HCT116 (cell line): ENCODE results near the gene NFATC1. TPM values are rescaled to one million over a fixed set of nuclear protein-coding genes. Genes with fewer than 3 reads are reported as not detected.

Experiments
- ATAC-seq: fragments of 200-7000 bp; cut with Tn5 transposase; 2 replicates; pipeline ENCODE4 v1.9.1; 2020; ENCODE audit warnings: mild to moderate bottlenecking, moderate library complexity
- BruUV-seq: library from RNA; stranded (reverse); fragments of 400-500 nt; replicated peaks from 2 replicates; lab custom pipeline; 2021; lab: Mats Ljungman, UMichigan
- CTCF ChIA-PET: fragments of 300-600 bp; sonication (Branson Sonifier 250); formaldehyde crosslinking; loops from one replicate; lab custom pipeline; 2021; ENCODE audit warnings: antibody characterized with exemption; lab: Charles Lee
- POLR2A ChIA-PET: fragments of 300-600, 350-600 bp; sonication (Branson Sonifier 250); formaldehyde crosslinking; loops from one replicate; lab custom pipeline; 2021; ENCODE audit warnings: antibody characterized with exemption; lab: Charles Lee
- RAD21 ChIA-PET, 2 experiments: fragments of 300-600 bp; sonication (Branson Sonifier 250); formaldehyde crosslinking; loops; one replicate each; lab custom pipeline; 2023; ENCODE audit warnings: low total read pairs in 2 of 2; ENCODE audit not compliant: uncharacterized antibody in 2 of 2, unreplicated experiment in 2 of 2, low non-redundant PET in 1 of 2; lab: Charles Lee
- DNase-seq: peaks from one replicate; pipeline ENCODE4 v3.0.0-alpha.2; 2010; ENCODE audit warnings: low read depth, low spot score
- H2AFZ ChIP-seq: fragments of 200-600 bp; shearing (Covaris generic), sonication (generic); 2 replicates; pipeline ENCODE4 v1.6.1; 2017; ENCODE audit warnings: low read depth, mixed run types, mixed read lengths, antibody characterized with exemption, low read length; ENCODE audit not compliant: poor library complexity, severe bottlenecking
- H3K27ac ChIP-seq: 2 replicates; pipeline ENCODE4 v1.5.1; 2012; ENCODE audit warnings: low read depth, low read length
- H3K27me3 ChIP-seq: fragments of 200-600 bp; sonication (generic); 2 replicates; pipeline ENCODE4 v1.6.1; 2016; ENCODE audit warnings: mixed run types, low read length, mixed read lengths; ENCODE audit not compliant: insufficient read depth
- H3K36me3 ChIP-seq, 2 experiments: fragments of 200-500 bp in 1 of 2; fragments of 200-600 bp in 1 of 2; sonication (Bioruptor generic) in 1 of 2; sonication (generic) in 1 of 2; 2 replicates each; pipeline versions ENCODE4 v1.5.1 to v1.6.1; 2014 to 2016; ENCODE audit warnings: low read length in 2 of 2, inconsistent platforms in 1 of 2, mixed read lengths in 1 of 2, mixed run types in 1 of 2; ENCODE audit not compliant: insufficient read depth in 2 of 2, control insufficient read depth in 1 of 2
- H3K4me1 ChIP-seq, 2 experiments: fragments of 200-600 bp in 1 of 2; sonication (generic) in 1 of 2; 2 replicates each; pipeline versions ENCODE4 v1.5.1 to v1.6.1; 2012 to 2017; ENCODE audit warnings: low read length in 2 of 2, inconsistent platforms in 1 of 2, mild to moderate bottlenecking in 1 of 2, mixed read lengths in 1 of 2, mixed run types in 1 of 2, moderate library complexity in 1 of 2; ENCODE audit not compliant: insufficient read depth in 2 of 2, control insufficient read depth in 1 of 2
- H3K4me2 ChIP-seq: fragments of 200-600 bp; sonication (generic); 2 replicates; pipeline ENCODE4 v1.6.1; 2017; ENCODE audit warnings: mixed run types, low read length, mixed read lengths
- H3K4me3 ChIP-seq, 2 experiments: fragments of 200-600 bp in 1 of 2; sonication (generic) in 1 of 2; replicated peaks in 1 of 2; 2 replicates each; pipeline ENCODE4 v1.5.1; 2011 to 2016; ENCODE audit warnings: low read length in 2 of 2, control low read depth in 1 of 2, low read depth in 1 of 2, mild to moderate bottlenecking in 1 of 2, mixed read lengths in 1 of 2, mixed run types in 1 of 2
- H3K79me2 ChIP-seq: fragments of 200-600 bp; sonication (generic); 2 replicates; pipeline ENCODE4 v1.6.1; 2017; ENCODE audit warnings: mild to moderate bottlenecking, mixed run types, low read length, moderate library complexity, mixed read lengths; ENCODE audit not compliant: insufficient read depth
- H3K9ac ChIP-seq: fragments of 200-600 bp; sonication (generic); 2 replicates; pipeline ENCODE4 v1.6.1; 2016; ENCODE audit warnings: low read length, mixed read lengths
- H3K9me2 ChIP-seq: fragments of 200-600 bp; sonication (generic), shearing (Covaris generic); 2 replicates; pipeline ENCODE4 v1.6.1; 2017; ENCODE audit warnings: mixed run types, mild to moderate bottlenecking, moderate library complexity; ENCODE audit not compliant: insufficient read depth
- H3K9me3 ChIP-seq, 2 experiments: fragments of 200-500 bp in 1 of 2; fragments of 200-600 bp in 1 of 2; sonication (Bioruptor generic) in 1 of 2; sonication (generic) in 1 of 2; 2 replicates each; pipeline ENCODE4 v1.6.1; 2014 to 2017; ENCODE audit warnings: low read length in 2 of 2, mixed read lengths in 2 of 2, inconsistent platforms in 1 of 2, low read depth in 1 of 2, mild to moderate bottlenecking in 1 of 2, mixed run types in 1 of 2, moderate library complexity in 1 of 2; ENCODE audit not compliant: control insufficient read depth in 1 of 2, insufficient read depth in 1 of 2
- H4K20me1 ChIP-seq: fragments of 200-600 bp; sonication (generic), shearing (Covaris generic); 2 replicates; pipeline ENCODE4 v1.6.1; 2017; ENCODE audit warnings: mixed run types, mild to moderate bottlenecking, moderate library complexity; ENCODE audit not compliant: insufficient read depth
- CTCF ChIP-seq, 3 experiments: fragments of 200-600 bp in 1 of 3; sonication (generic) in 1 of 3; IDR thresholded peaks in 2 of 3; conservative IDR thresholded peaks in 1 of 3; 2 replicates each; pipeline ENCODE4 v1.5.1; 2012 to 2017; ENCODE audit warnings: low read depth in 2 of 3, low read length in 2 of 3, antibody characterized with exemption in 1 of 3, borderline replicate concordance in 1 of 3, control low read depth in 1 of 3, mild to moderate bottlenecking in 1 of 3, mixed read lengths in 1 of 3, mixed run types in 1 of 3, moderate library complexity in 1 of 3; ENCODE audit not compliant: insufficient read depth in 1 of 3
- EZH2 ChIP-seq: fragments of 200-600 bp; sonication (generic); IDR thresholded peaks from 2 replicates; pipeline ENCODE4 v1.6.1; 2017; ENCODE audit warnings: antibody characterized with exemption, mixed run types
- FOSL1 ChIP-seq: IDR thresholded peaks from 2 replicates; pipeline ENCODE4 v1.6.1; 2012; ENCODE audit warnings: low read depth
- POLR2A ChIP-seq: IDR thresholded peaks from 2 replicates; pipeline ENCODE4 v1.7.0; 2011; ENCODE audit warnings: borderline replicate concordance; ENCODE audit not compliant: insufficient read depth, insufficient read length; ENCODE audit errors: extremely low read depth
- RAD21 ChIP-seq: IDR thresholded peaks from 2 replicates; pipeline ENCODE4 v1.6.1; 2012; ENCODE audit warnings: low read depth, mild to moderate bottlenecking
- REST ChIP-seq: IDR thresholded peaks from 2 replicates; pipeline ENCODE4 v1.6.1; 2012; ENCODE audit warnings: low read depth
- SIN3A ChIP-seq: IDR thresholded peaks from 2 replicates; pipeline ENCODE4 v1.6.1; 2012; ENCODE audit warnings: low read depth
- SP1 ChIP-seq: IDR thresholded peaks from 2 replicates; pipeline ENCODE4 v1.6.1; 2012; ENCODE audit warnings: low read depth
- SRF ChIP-seq: IDR thresholded peaks from 2 replicates; pipeline ENCODE4 v1.6.1; 2012; ENCODE audit warnings: low read depth
- TCF7L2 ChIP-seq: IDR thresholded peaks from 2 replicates; pipeline ENCODE4 v1.7.0; 2011; ENCODE audit warnings: borderline replicate concordance, inconsistent platforms; ENCODE audit not compliant: insufficient read depth, insufficient read length; ENCODE audit errors: extremely low read depth
- ZNF274 ChIP-seq: fragments of 200-500 bp; sonication (Bioruptor generic); IDR thresholded peaks from 2 replicates; pipeline ENCODE4 v1.6.1; 2014; ENCODE audit warnings: mild to moderate bottlenecking, low read depth, low read length, inconsistent platforms
- intact Hi-C: fragments of 100-400 bp; cut with micrococcal nuclease; formaldehyde crosslinking; loops from 2 replicates; pipeline ENCODE4 v1.10.0; 2022
- total RNA-seq: library from RNA; stranded (reverse); gene quantifications from one replicate; pipeline ENCODE4 v1.2.1, GENCODE V29; 2021; ENCODE audit not compliant: unreplicated experiment

The NFATC1 gene
- total RNA-seq, 1 experiment from 2014 or later, result 20.8 TPM

GRCh38 chr18:79452991-79453645 is 57.4 kb downstream of the NFATC1 start:
- RAD21 ChIA-PET, result no interaction called here
- no peaks in the 10 kb centered on the region for H3K79me2 ChIP-seq
- no TSS peak for BruUV-seq

More at GRCh38 chr18:79452991-79453645, 57.4 kb downstream of the NFATC1 start:
- ATAC-seq (no peak), DNase-seq (no peak)
- intact Hi-C loops, result no loop called here
- ChIA-PET CTCF (no interaction called here), POLR2A (no interaction called here)
- H3K9me2 ChIP-seq, result no peaks in the 10 kb centered on the region
- H3K4me3 ChIP-seq, result no peak overlapping the region
- no peak overlapping the region for H3K9ac ChIP-seq
- H3K27me3 ChIP-seq, result no peaks in the 10 kb centered on the region
- H3K4me2 ChIP-seq, result no peak overlapping the region
- no peaks in the 10 kb centered on the region for H4K20me1 ChIP-seq
- H3K9me3 ChIP-seq, result no peaks in the 10 kb centered on the region
- H3K4me1 ChIP-seq, result peaks cover 2 to 8% of the 10 kb centered on the region in 2 experiments
- TF ChIP-seq ZNF274, result no peak
- TF ChIP-seq SIN3A, result no peak
- TF ChIP-seq CTCF (IDR thresholded peaks at IDR 0.05 in 2 of 3, conservative IDR thresholded peaks at IDR 0.05 in 1 of 3; ENCODE audit: borderline replicate concordance in 1 of 3, insufficient read depth in 1 of 3, low read depth in 2 of 3, low read length in 2 of 3), result no peak
- no peak for TF ChIP-seq SP1
- no peak for TF ChIP-seq SRF
- no peak for TF ChIP-seq POLR2A
- TF ChIP-seq REST, result no peak
- no peak for TF ChIP-seq EZH2
- no peak for TF ChIP-seq FOSL1
- TF ChIP-seq TCF7L2, result no peak
- no peak for TF ChIP-seq RAD21
- TF ChIP-seq, all 23 proteins: peak for 0
- Histone ChIP-seq H2AFZ (no peak overlapping the region), H3K27ac (no peak overlapping the region), H3K36me3 (peaks cover 0 to 2% of the 10 kb centered on the region in 2 experiments; a peak in 1 of 4 replicates)
